Stimulated activated CD8-positive, alpha-beta memory T cell treated with anti-CD3 and anti-CD28 coated beads, Interleukin-15, amount 100 ng/mL, for 4 hours (primary cell): ENCODE data around the gene ZNF367.

Experiments
- DNase-seq, 2 donors: peaks; one replicate each; pipeline ENCODE4 v3.0.0-alpha.2; 2020; ENCODE audit warnings: low read depth in 2 of 2

Gene ZNF367

GRCh38 chr9:96418083-96418919, at the start of gene ZNF367:
ZNF367 (minus strand) TSS chr9:96418370; CDS start chr9:96418032, 338 bp downstream.
- DNase-seq, result peak; percentile 77 to 84

- no peak for DNase-seq
Measured at GRCh38 chr9:96467784-96468183, 49.6 kb upstream of the ZNF367 start.

GRCh38 chr9:96464426-96464825, 46.3 kb upstream of the ZNF367 start:
- no peak for DNase-seq

GRCh38 chr9:96462541-96462940, 44.4 kb upstream of the ZNF367 start:
- no peak for DNase-seq

GRCh38 chr9:96461336-96461735, 43.2 kb upstream of the ZNF367 start:
- no peak for DNase-seq

GRCh38 chr9:96460882-96461281, 42.7 kb upstream of the ZNF367 start:
- DNase-seq, result no peak

- DNase-seq, result no peak
Measured at GRCh38 chr9:96460470-96460869, 42.3 kb upstream of the ZNF367 start.

- DNase-seq, result no peak
Measured at GRCh38 chr9:96459268-96460007, 41.3 kb upstream of the ZNF367 start.

GRCh38 chr9:96458226-96458625, 40.1 kb upstream of the ZNF367 start:
- DNase-seq, result no peak

GRCh38 chr9:96457266-96457665, 39.1 kb upstream of the ZNF367 start:
- DNase-seq, result no peak

- DNase-seq, result no peak
Measured at GRCh38 chr9:96453625-96454024, 35.5 kb upstream of the ZNF367 start.

GRCh38 chr9:96450613-96451528, 32.7 kb upstream of the ZNF367 start:
- DNase-seq, result no peak

- peak; percentile 88 to 91 for DNase-seq
Measured at GRCh38 chr9:96449845-96450612, 31.9 kb upstream of the ZNF367 start, which contains the start of gene HABP4. HABP4 (plus strand) TSS chr9:96450169; CDS start chr9:96450280, 111 bp downstream.

- no peak for DNase-seq
Measured at GRCh38 chr9:96449523-96449844, 31.3 kb upstream of the ZNF367 start.

GRCh38 chr9:96448546-96449170, 30.5 kb upstream of the ZNF367 start:
- no peak for DNase-seq

- DNase-seq, result no peak
Measured at GRCh38 chr9:96447406-96447805, 29.2 kb upstream of the ZNF367 start.

GRCh38 chr9:96442491-96442890, 24.3 kb upstream of the ZNF367 start:
- no peak for DNase-seq

- DNase-seq, result no peak
Measured at GRCh38 chr9:96441798-96442445, 23.8 kb upstream of the ZNF367 start.

GRCh38 chr9:96440671-96441199, 22.6 kb upstream of the ZNF367 start:
- DNase-seq, result no peak

- no peak for DNase-seq
Measured at GRCh38 chr9:96437454-96437853, 19.3 kb upstream of the ZNF367 start.
